Adrenal gland (tissue), 5 donors: ENCODE data around the gene ROS1.

Source experiments
- POLR2A ChIP-seq, 2 donors: fragments of 450-650 bp; IDR thresholded peaks; one replicate each; pipeline ENCODE4 v1.6.1; 2017; ENCODE audit warnings: antibody characterized with exemption in 2 of 2, mild to moderate bottlenecking in 2 of 2, moderate library complexity in 1 of 2
- TF ChIP-seq, protein P1 (sequence below), 6 experiments: fragments of 450-650 bp in 4 of 6; fragments of 200-600 bp in 2 of 6; sonication (generic) in 1 of 6; IDR thresholded peaks; 1 replicate in 5 of 6; 2 replicates in 1 of 6; pipeline versions ENCODE4 v1.5.1 to v1.8.0; 2016 to 2021; ENCODE audit warnings: antibody characterized with exemption in 6 of 6, mild to moderate bottlenecking in 2 of 6, moderate library complexity in 1 of 6
- donor health status: DM: no; HTN: no; CAD: no.

DNA sequence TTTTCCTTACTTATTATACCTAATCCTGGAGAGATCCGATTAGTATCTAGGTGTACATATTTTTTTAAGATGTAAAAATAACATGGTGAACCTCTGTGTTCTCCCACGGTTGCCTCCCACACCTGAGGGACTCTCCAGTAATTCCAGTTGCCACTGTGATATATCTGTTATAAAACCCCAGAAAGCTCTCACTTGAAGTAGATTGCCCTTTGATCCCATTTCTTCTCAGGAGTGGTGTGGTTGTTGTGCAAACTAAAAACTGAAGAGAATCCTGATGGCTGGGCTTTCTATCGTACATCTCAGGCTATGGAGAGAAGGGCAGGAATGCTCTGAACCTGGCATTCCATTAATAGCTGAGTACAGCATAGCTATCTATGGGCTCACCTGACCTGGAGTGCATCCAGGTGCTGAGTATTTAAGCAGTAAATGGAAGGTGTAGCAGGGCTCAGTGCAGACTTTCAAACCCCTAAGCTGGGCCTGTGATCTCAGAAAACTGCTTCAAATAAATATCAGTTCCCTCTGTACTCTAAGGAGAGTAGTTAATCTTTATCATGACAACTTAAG is 119.4 kb downstream of the ROS1 start:
- TF ChIP-seq, protein P1, sequence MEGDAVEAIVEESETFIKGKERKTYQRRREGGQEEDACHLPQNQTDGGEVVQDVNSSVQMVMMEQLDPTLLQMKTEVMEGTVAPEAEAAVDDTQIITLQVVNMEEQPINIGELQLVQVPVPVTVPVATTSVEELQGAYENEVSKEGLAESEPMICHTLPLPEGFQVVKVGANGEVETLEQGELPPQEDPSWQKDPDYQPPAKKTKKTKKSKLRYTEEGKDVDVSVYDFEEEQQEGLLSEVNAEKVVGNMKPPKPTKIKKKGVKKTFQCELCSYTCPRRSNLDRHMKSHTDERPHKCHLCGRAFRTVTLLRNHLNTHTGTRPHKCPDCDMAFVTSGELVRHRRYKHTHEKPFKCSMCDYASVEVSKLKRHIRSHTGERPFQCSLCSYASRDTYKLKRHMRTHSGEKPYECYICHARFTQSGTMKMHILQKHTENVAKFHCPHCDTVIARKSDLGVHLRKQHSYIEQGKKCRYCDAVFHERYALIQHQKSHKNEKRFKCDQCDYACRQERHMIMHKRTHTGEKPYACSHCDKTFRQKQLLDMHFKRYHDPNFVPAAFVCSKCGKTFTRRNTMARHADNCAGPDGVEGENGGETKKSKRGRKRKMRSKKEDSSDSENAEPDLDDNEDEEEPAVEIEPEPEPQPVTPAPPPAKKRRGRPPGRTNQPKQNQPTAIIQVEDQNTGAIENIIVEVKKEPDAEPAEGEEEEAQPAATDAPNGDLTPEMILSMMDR (IDR thresholded peaks at IDR 0.05) = no peak
- TF ChIP-seq POLR2A (IDR thresholded peaks at IDR 0.05) = no peak
